ENCODE results near the gene KRTAP19-2. TPM values are rescaled to one million over a fixed set of nuclear protein-coding genes. Genes with fewer than 3 reads are reported as not detected.
"Not testable (repeated sequence)": the region's sequence is repeated elsewhere in the genome, so short reads cannot be mapped to it uniquely, and the experiment has no call there.

KRTAP19-2 gene
- total RNA-seq, result not detected
- long read RNA-seq, result 0 reads

GRCh38 chr21:30487336-30487735, at the start of gene KRTAP19-2:
Gene KRTAP19-2, minus strand, starts transcription at chr21:30487436. Its CDS starts 88 bp downstream, at chr21:30487348.
- no peak for DNase-seq (ENCODE audit: low spot score)

GRCh38 chr21:30518876-30519275, 31.6 kb upstream of the KRTAP19-2 start:
- no peak for DNase-seq (ENCODE audit: low spot score)

- no peak for DNase-seq (ENCODE audit: low spot score)
Measured at GRCh38 chr21:30515681-30516080, 28.4 kb upstream of the KRTAP19-2 start.

GRCh38 chr21:30505621-30506205, 18.5 kb upstream of the KRTAP19-2 start:
- not testable (repeated sequence) for DNase-seq (ENCODE audit: low spot score)

- no peak for DNase-seq (ENCODE audit: low spot score)
Measured at GRCh38 chr21:30502041-30502440, 14.8 kb upstream of the KRTAP19-2 start, which contains the start of gene KRTAP19-5. Gene KRTAP19-5, minus strand, starts transcription at chr21:30502141. Its CDS starts 51 bp downstream, at chr21:30502090.

GRCh38 chr21:30497065-30497464, 9.8 kb upstream of the KRTAP19-2 start, which contains the start of gene KRTAP19-4:
Gene KRTAP19-4, minus strand, starts transcription at chr21:30497165. Its CDS starts 55 bp downstream, at chr21:30497110.
- no peak for DNase-seq (ENCODE audit: low spot score)

GRCh38 chr21:30491963-30492428, 4.8 kb upstream of the KRTAP19-2 start, which contains the start of gene KRTAP19-3:
Gene KRTAP19-3, minus strand, starts transcription at chr21:30492013. Its CDS starts 56 bp downstream, at chr21:30491957.
- no peak for DNase-seq (ENCODE audit: low spot score)

- DNase-seq (ENCODE audit: low spot score), result no peak
Measured at GRCh38 chr21:30486180-30486579, 1.1 kb downstream of the KRTAP19-2 start.

- DNase-seq (ENCODE audit: low spot score), result no peak
Measured at GRCh38 chr21:30482130-30482529, 5.1 kb downstream of the KRTAP19-2 start.

- DNase-seq (ENCODE audit: low spot score), result no peak
Measured at GRCh38 chr21:30480145-30480544, 7.1 kb downstream of the KRTAP19-2 start, which contains the start of gene KRTAP19-1. Gene KRTAP19-1, minus strand, starts transcription at chr21:30480367. Its CDS starts 50 bp downstream, at chr21:30480317.

GRCh38 chr21:30479259-30479658, 8.0 kb downstream of the KRTAP19-2 start:
- DNase-seq (ENCODE audit: low spot score), result no peak

GRCh38 chr21:30478004-30478403, 9.2 kb downstream of the KRTAP19-2 start:
- no peak for DNase-seq (ENCODE audit: low spot score)

GRCh38 chr21:30468900-30469714, 18.1 kb downstream of the KRTAP19-2 start:
- no peak for DNase-seq (ENCODE audit: low spot score)

- no peak for DNase-seq (ENCODE audit: low spot score)
Measured at GRCh38 chr21:30463713-30464112, 23.5 kb downstream of the KRTAP19-2 start.

- DNase-seq (ENCODE audit: low spot score), result no peak
Measured at GRCh38 chr21:30448514-30448913, 38.7 kb downstream of the KRTAP19-2 start.

- no peak for DNase-seq (ENCODE audit: low spot score)
Measured at GRCh38 chr21:30447056-30447455, 40.2 kb downstream of the KRTAP19-2 start.

GRCh38 chr21:30444204-30444603, 43.0 kb downstream of the KRTAP19-2 start:
- no peak for DNase-seq (ENCODE audit: low spot score)

- no peak for DNase-seq (ENCODE audit: low spot score)
Measured at GRCh38 chr21:30443226-30443625, 44.0 kb downstream of the KRTAP19-2 start.

- DNase-seq (ENCODE audit: low spot score), result no peak
Measured at GRCh38 chr21:30439975-30440374, 47.3 kb downstream of the KRTAP19-2 start, which contains the start of gene KRTAP15-1. Gene KRTAP15-1, plus strand, starts transcription at chr21:30440275. Its CDS starts 53 bp downstream, at chr21:30440328.
